ENCODE measurements around the gene CEP83.

Gene CEP83

DNA sequence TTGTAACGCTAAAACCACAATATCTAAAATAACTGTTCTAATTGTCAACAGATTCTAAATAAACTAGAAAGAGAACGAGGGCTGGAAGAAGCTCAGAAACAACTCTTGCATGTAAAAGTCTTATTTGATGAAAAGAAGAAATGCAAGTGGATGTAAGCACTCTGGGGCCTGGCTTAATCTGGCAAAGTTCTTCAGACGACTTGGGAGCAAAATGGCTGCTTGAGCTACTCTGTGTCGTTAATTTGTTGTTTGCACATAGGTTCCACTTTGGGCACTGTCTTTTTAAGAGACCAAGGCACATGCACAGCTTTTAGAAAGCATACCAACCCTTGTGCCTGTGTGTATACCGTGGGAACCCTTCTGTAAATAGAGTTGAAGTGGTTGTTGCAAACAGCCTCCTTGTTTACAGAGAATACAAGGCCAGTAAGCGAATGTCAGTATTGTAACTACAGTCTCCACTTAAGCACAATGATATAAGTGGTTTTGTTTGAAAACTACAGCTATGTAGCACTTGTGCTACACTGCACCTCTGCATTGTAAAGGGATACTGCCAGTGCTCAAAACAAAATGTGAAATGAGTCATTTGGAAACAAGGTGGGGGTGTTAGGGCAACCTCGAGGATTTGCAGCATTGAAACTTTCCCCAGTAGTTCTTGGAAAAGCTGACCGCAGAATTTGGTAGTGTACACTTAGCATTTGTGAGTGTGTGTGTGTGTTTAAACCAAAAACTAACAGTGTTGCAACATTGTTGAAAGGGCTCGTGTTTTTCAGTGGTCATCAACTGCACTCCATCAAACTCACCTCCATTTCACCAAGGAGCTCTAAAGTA, 154.3 kb downstream of the CEP83 start:
- H3K27ac ChIP-seq = peak overlapping the region; percentile 16; the same call in 1 of the 2 replicates
- no peak for TF ChIP-seq ZFX (IDR thresholded peaks at IDR 0.05; ENCODE audit: borderline replicate concordance)
- TF ChIP-seq, protein P1, sequence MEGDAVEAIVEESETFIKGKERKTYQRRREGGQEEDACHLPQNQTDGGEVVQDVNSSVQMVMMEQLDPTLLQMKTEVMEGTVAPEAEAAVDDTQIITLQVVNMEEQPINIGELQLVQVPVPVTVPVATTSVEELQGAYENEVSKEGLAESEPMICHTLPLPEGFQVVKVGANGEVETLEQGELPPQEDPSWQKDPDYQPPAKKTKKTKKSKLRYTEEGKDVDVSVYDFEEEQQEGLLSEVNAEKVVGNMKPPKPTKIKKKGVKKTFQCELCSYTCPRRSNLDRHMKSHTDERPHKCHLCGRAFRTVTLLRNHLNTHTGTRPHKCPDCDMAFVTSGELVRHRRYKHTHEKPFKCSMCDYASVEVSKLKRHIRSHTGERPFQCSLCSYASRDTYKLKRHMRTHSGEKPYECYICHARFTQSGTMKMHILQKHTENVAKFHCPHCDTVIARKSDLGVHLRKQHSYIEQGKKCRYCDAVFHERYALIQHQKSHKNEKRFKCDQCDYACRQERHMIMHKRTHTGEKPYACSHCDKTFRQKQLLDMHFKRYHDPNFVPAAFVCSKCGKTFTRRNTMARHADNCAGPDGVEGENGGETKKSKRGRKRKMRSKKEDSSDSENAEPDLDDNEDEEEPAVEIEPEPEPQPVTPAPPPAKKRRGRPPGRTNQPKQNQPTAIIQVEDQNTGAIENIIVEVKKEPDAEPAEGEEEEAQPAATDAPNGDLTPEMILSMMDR (IDR thresholded peaks at IDR 0.05) = no peak

DNA sequence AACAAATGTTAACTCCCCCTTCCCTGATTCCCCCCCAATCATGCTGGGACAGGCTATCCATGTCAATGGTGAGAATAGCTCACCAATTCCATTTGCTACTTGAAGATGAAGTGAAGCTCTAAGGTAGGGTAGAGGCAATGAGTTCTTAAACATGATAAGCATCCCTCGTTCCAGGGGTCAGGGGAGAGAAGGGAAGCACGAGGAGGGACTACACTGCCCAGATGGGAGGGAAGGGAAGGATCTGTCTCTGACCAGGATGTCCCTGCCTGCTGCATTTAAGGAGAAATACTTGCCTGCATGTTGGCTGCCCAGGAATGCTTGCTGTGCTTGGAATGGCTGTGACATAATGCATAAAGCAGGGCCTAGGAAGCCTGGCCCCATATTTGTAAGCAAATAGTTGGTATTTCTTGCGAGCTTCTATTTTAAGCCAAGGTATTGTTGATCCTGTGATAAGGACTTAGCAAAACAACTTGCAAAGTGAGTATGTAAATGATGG, 155.1 kb downstream of the CEP83 start:
- H3K27ac ChIP-seq = peak overlapping the region; percentile 16; the same call in 1 of the 2 replicates
- TF ChIP-seq, protein P1 (IDR thresholded peaks at IDR 0.05) = no peak
- no peak for TF ChIP-seq ZFX (IDR thresholded peaks at IDR 0.05; ENCODE audit: borderline replicate concordance)

DNA sequence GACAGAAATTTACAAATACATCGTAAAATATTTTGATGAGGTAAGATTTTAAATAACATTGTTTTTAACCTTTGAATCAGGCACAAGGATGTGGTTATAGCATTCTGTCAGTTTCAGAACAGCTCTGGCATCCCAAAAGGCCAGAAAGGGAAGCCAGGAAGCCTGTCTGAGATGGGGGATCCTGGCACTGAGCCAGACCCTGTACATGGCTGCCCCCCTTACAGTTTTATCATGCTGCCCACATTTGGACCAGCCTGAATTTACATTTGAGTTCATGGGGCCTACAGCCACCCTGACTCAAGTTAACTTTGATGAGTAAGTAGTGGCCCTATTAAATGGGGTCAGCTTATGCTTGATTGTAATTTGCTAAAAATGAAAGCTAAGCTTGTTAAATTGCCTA, 155.7 kb downstream of the CEP83 start:
- TF ChIP-seq, protein P1 (IDR thresholded peaks at IDR 0.05) = no peak
- no peak for TF ChIP-seq ZFX (IDR thresholded peaks at IDR 0.05; ENCODE audit: borderline replicate concordance)
- H3K27ac ChIP-seq = no peak overlapping the region

DNA sequence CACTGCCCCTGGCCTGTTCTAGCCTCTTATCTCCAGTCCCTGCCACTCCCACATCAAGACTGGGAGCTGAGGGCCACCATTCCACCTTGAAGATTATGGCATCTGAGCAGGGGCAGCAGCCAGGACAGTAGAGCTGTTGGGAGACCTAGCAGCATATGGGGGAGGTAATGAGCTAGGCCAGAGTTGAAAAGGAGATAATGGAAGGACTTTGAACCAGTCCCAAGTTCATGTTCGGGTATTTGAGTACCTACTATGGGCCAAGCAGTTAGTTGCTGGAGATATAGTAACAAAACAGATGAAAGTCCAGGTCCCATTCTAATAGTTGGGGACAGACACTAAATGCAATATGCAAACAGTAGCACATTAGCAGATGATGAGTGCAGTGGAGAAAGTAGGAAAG, 159.8 kb downstream of the CEP83 start:
- TF ChIP-seq, protein P1 (IDR thresholded peaks at IDR 0.05) = no peak
- no peak for TF ChIP-seq ZFX (IDR thresholded peaks at IDR 0.05; ENCODE audit: borderline replicate concordance)
- no peak overlapping the region for H3K27ac ChIP-seq

DNA sequence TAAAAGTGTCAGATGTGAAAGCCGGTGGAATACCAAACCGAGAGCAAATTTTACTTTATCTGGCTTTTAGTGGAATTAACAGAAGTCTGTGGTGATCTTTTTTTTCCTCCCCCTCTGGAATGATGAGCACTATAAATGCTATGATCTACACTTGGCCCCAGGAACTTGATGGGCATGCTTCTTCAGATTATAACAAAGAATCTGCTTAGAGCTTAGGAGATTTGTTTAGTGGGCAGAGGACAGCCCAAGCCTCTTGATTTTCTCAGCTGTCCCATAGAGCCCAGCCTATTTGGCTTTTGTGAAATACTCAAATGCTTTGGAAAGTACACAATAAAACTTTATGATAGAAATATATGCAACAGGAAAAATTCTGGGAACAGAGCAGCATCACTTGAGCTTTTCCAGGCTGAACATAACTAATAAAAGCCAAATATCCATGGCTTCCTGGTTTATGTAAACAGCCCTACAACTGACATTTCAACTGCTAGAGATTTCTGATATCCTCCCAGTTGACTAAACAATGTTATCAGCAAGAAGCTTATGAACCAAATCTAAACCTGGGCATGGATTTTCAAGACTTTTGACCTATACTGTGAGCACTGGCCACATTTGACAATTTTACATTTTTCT, 161.7 kb downstream of the CEP83 start:
- no peak overlapping the region for H3K27ac ChIP-seq
- no peak for TF ChIP-seq ZFX (IDR thresholded peaks at IDR 0.05; ENCODE audit: borderline replicate concordance)
- TF ChIP-seq, protein P1 (IDR thresholded peaks at IDR 0.05) = no peak

DNA sequence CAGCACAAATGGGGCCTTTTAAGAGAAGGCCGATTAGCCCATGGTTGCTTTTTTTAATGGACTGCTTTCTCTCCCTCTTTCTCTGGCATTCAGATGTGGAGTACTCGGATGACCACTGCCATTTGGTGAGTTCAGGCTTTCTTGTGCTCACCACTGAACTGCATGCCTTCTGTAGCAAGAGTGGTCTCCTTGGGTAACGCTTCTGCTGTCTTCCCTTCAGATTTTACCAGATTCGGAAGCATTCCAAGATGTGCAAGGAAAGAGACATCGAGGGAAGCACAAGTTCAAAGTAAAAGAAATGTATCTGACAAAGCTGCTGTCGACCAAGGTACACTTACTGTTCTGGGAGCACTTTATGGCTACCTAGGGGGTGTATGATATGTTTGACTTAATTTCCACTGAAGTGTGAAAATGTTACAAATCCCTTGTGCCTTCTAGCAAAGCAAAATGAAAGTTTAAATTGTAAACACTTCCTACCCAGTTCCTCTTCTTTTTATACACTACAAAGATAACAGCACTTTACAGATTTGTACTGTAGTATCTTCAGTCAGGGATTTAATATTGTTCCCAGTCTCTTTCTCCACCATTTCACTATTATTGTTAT, 162.5 kb downstream of the CEP83 start:
- TF ChIP-seq ZFX (IDR thresholded peaks at IDR 0.05; ENCODE audit: borderline replicate concordance) = no peak
- TF ChIP-seq, protein P1 (IDR thresholded peaks at IDR 0.05) = no peak
- H3K27ac ChIP-seq = no peak overlapping the region
